Measurements from ENCODE around the gene C11orf86. TPM values are rescaled to one million over a fixed set of nuclear protein-coding genes. Genes with fewer than 3 reads are reported as not detected.

C11orf86 gene
- total and polyA plus RNA-seq, 2 of the 8 experiments (the other 6 are each of a cell fraction or from before 2014, with no cell fraction given) = 0.91 to 0.97 TPM

GRCh38 chr11:67025750-67026149, 50.6 kb downstream of the C11orf86 start:
- Histone ChIP-seq H2BK12ac (ENCODE audit: low read depth, low read length) (no peak overlapping the region), H3K14ac (ENCODE audit: insufficient read length) (no peak overlapping the region), H3K27ac (ENCODE audit: low read depth, low read length) (no peak overlapping the region), H3K4me2 (ENCODE audit: insufficient read depth in 1 of 2, low read depth in 2 of 2, low read length in 2 of 2) (no peak overlapping the region), H2BK15ac (ENCODE audit: low read length) (no peak overlapping the region), H3K18ac (ENCODE audit: extremely low read depth, low read length) (no peak overlapping the region), H2BK5ac (ENCODE audit: low read depth, low read length) (no peak overlapping the region), H4K20me1 (replicated peaks in 1 of 2; ENCODE audit: control insufficient read depth in 1 of 2, insufficient read depth in 2 of 2, low read length in 2 of 2) (peaks cover 0 to 5% of the 10 kb centered on the region in 2 experiments), H3K36me3 (ENCODE audit: control insufficient read depth in 2 of 4, insufficient read depth in 4 of 4, low read length in 3 of 4) (no peaks in the 10 kb centered on the region), H3K79me2 (ENCODE audit: control insufficient read depth in 1 of 2, insufficient read depth in 2 of 2, low read length in 2 of 2) (no peaks in the 10 kb centered on the region), H3K4ac (replicated peaks; ENCODE audit: insufficient read length, low read depth, low read length) (no peak overlapping the region), H2AK5ac (ENCODE audit: low read depth, low read length) (no peak overlapping the region), H2AFZ (ENCODE audit: low read length) (no peak overlapping the region), H3K9ac (replicated peaks in 1 of 4; ENCODE audit: extremely low read depth in 1 of 4, low read depth in 3 of 4, low read length in 3 of 4) (no peak overlapping the region), H3K23ac (ENCODE audit: insufficient read length) (no peak overlapping the region), H4K5ac (ENCODE audit: insufficient read length, low read depth, low read length) (no peak overlapping the region), H3K79me1 (ENCODE audit: low read depth, low read length) (no peaks in the 10 kb centered on the region; the same call in 1 of the 2 replicates), H3K27me3 (replicated peaks in 1 of 4; ENCODE audit: control insufficient read depth in 3 of 4, extremely low read depth in 1 of 4, insufficient read depth in 3 of 4, low read length in 3 of 4) (peaks cover 24 to 37% (median 29%) of the 10 kb centered on the region in 4 experiments), H2BK20ac (ENCODE audit: low read length) (no peak overlapping the region), H3K9me3 (ENCODE audit: insufficient read depth in 2 of 2, low read depth in 1 of 2, low read length in 1 of 2) (peaks cover 3 to 4% of the 10 kb centered on the region in 2 experiments; a peak in 2 of 4 replicates), H4K91ac (replicated peaks; ENCODE audit: insufficient read length, low read length) (no peak overlapping the region), H3K4me3 (ENCODE audit: extremely low read depth in 1 of 4, insufficient read depth in 2 of 4, low read depth in 3 of 4, low read length in 4 of 4) (no peak overlapping the region), H3K56ac (replicated peaks; ENCODE audit: insufficient read length, low read depth, low read length) (no peak overlapping the region), H3K4me1 (replicated peaks in 1 of 4; ENCODE audit: control insufficient read depth in 3 of 4, insufficient read depth in 4 of 4, low read length in 3 of 4) (peaks cover 2 to 9% (median 7%) of the 10 kb centered on the region in 4 experiments; a peak in 6 of 7 replicates), H3K23me2 (ENCODE audit: low read depth, low read length) (peaks cover 7% of the 10 kb centered on the region), H4K8ac (ENCODE audit: extremely low read depth, insufficient read depth, low read length) (no peak overlapping the region), H2BK120ac (replicated peaks; ENCODE audit: low read depth, low read length) (no peak overlapping the region)
- WGBS, 2 experiments (ENCODE audit: extremely low coverage in 1 of 2, insufficient coverage in 1 of 2, insufficient read length in 1 of 2, insufficient replicate concordance in 2 of 2, low coverage in 1 of 2, low lambda C conversion rate in 2 of 2, missing lambda C conversion rate in 1 of 2) = 93% methylated on average over 8 of the region's 8 CpGs; no CpG with 5 or more reads in 1 of the 2 experiments
- ChIA-PET POLR2A (ENCODE audit: partially characterized antibody) (interaction anchor here (0.9 to 1.6 kb wide), 2 partner anchors 29 to 36 kb away, joined by 3 read pairs; no protein-coding TSS in a partner anchor), CTCF (ENCODE audit: partially characterized antibody) (interaction anchor here (0.6 to 2.4 kb wide), 9 partner anchors 9 to 1619 kb away, joined by 3 to 7 read pairs (median 3); no protein-coding TSS in a partner anchor)
- FAIRE-seq = no peak
- DNase-seq (ENCODE audit: low read depth in 1 of 2, low spot score in 2 of 2) = no peak
- TF ChIP-seq TBP (IDR thresholded peaks at IDR 0.05; ENCODE audit: low read depth, low read length) (no peak), BACH1 (IDR thresholded peaks at IDR 0.05; ENCODE audit: low read length) (no peak), E2F6 (IDR thresholded peaks at IDR 0.05) (no peak), USF2 (IDR thresholded peaks at IDR 0.05; ENCODE audit: low read length) (no peak), BRCA1 (IDR thresholded peaks at IDR 0.05; ENCODE audit: low read depth, low read length) (no peak), SP4 (IDR thresholded peaks at IDR 0.05; ENCODE audit: low read length) (no peak), NANOG (IDR thresholded peaks at IDR 0.05; ENCODE audit: insufficient read depth, low read depth, low read length, poor library complexity, severe bottlenecking) (no peak), RNF2 (IDR thresholded peaks at IDR 0.05; ENCODE audit: borderline replicate concordance, low read depth, low read length, missing control alignments, poor library complexity, severe bottlenecking) (no peak)
